ENCODE results near the gene BCOR.

Gene BCOR

GRCh38 chrX:40098264-40099054, 701 bp upstream of the BCOR start:
- no peak for DNase-seq (ENCODE audit: low read depth in 2 of 2)

- DNase-seq (ENCODE audit: low read depth in 2 of 2), result no peak
Observed at GRCh38 chrX:40097141-40097503, 636 bp downstream of the BCOR start.

DNA sequence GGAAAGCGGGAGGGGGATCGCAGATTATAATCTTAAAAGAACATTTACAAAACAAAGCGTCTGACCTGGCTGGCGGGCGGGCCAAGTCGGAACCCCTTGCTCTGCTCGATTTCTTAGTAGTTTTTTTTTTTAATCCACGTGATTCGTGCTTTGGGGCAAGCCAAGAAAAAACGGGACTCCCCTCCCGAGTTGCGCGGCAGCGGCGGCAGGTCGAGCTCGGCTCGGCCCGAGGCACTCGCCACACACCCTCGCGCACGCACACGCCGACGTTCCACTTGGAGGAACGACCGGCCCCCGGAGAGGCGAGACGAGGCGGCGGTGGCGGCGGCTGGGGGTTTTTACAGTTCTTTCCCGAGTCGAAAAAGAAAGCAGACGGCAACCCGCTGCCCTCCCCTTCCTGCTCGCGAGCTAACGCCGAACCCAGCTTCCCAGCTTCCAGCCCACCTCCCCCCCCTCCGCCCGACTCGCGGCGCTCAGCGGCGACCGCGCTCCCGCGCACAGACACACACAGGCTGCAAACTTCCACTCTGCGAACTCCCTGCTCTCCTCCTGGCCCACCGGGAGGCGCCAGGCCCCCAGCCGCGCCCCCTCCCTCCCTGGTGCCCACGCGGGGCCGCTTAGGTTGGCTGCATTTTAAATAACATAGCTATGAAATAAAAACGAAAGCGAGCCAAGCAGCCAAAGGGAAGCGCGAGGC, 1.2 kb downstream of the BCOR start:
- DNase-seq (ENCODE audit: low read depth in 2 of 2), result peak in 1 of 2 donors; percentile 38

DNA sequence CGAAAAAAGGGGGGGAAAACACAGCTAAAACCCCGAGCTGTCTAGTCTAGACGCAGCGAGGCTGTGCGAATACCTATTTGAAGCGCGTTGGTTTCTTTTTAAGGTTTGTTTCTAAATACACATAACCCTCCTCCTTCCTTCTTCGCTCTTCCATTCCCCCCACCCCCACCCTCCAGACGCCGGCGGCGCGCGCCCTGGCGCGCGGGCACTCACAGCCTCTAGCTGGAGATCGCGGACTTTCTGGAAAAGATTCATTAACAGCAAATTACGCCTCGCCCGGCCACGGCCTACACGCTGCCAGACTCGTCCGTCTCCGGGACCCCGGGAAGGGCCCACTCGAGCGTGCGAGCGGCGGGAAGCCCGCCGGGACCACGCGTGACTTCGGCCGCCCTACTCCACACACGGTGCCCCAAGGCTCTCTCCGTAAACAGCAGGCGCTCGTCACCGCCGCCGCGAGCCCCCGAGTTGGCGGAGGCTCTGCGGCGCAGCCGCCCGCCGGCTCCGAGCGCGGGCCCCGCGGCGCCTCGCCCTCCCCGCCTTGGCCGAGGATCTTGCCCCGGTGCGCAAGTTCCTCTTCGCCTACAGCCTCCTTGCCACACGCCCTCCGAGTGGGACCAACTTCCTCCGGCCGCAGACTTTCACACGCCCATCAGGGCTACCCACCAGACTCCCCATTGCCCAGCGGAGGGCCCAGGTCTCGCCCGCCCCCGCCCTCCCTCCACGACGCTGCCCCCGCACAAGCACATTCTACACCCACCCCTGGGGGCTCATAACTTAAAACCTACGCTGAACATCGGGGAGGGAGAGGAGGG, 2.0 kb downstream of the BCOR start:
- no peak for DNase-seq (ENCODE audit: low read depth in 2 of 2)

- DNase-seq (ENCODE audit: low read depth in 2 of 2), result no peak
Observed at GRCh38 chrX:40094900-40095582, 2.7 kb downstream of the BCOR start.

DNA sequence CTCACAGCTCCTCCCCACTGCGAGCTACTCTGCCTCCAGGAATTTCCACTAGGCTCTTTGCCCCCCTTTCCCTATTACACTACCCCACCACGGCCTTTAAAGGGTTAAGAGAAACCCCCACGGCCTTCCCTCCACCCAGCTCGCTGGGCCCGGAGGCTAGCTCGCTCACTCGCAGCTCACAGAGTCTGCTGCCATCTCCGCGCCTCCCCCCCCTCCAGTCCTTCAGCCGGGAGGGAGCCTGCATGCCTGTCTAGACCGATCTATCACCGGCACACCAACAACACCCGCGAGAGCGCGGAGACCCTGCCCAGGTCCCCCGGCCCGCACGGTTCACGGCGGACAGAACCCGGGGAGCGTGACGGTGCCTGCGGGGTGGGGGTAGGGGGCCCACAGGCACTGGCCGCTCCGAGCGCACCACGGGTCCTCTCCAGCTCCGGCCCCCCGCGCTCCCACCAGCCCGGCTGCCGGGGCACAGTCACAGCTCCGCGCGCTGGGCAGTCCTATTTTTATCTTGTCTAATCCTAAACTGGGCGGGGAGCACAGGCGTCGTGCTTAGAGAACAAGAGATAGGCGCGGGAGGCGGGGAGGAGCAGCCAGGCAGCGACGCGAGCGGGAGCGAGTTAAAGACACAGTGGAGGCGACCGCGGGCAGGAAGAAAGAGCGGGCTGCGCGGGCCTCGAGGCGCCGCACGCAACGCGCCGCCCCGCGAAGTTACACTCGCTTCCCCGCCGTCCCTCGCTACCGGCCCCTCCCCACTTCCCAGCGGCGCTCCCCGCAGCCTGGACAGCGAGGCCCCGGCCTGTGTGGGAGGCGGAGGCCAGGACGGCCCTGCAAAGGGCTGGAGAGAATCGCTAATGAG, 3.5 kb downstream of the BCOR start:
- DNase-seq (ENCODE audit: low read depth in 2 of 2), result no peak

DNA sequence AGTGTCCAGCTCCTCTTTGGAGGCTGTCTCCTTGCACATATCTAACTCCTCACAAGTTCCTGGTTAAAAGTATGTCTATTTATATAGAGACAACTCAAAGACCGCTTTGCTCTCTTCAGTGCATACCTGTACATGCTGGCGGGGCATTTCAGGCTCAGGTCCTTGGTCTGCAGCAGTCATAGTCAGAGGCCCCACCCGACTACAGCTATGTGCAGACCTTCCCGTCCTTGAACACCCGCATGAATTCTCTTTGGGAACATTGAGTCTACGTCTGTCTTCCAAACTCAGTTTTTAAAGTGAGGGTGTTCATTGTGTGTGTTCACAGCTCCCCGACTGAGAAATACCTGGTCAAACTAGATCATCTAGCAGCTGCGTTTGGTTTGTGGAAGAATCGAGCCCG, 4.2 kb downstream of the BCOR start:
- DNase-seq (ENCODE audit: low read depth in 2 of 2), result no peak

- DNase-seq (ENCODE audit: low read depth in 2 of 2), result no peak
Observed at GRCh38 chrX:40092808-40093435, 4.8 kb downstream of the BCOR start.

- DNase-seq (ENCODE audit: low read depth in 2 of 2), result no peak
Observed at GRCh38 chrX:40091691-40092421, 5.9 kb downstream of the BCOR start.

GRCh38 chrX:40090961-40091360, 6.8 kb downstream of the BCOR start:
- DNase-seq (ENCODE audit: low read depth in 2 of 2), result no peak

GRCh38 chrX:40090050-40090804, 7.5 kb downstream of the BCOR start:
- no peak for DNase-seq (ENCODE audit: low read depth in 2 of 2)

GRCh38 chrX:40088803-40089540, 8.8 kb downstream of the BCOR start:
- DNase-seq (ENCODE audit: low read depth in 2 of 2), result no peak

- DNase-seq (ENCODE audit: low read depth in 2 of 2), result no peak
Observed at GRCh38 chrX:40088299-40088625, 9.5 kb downstream of the BCOR start.

DNA sequence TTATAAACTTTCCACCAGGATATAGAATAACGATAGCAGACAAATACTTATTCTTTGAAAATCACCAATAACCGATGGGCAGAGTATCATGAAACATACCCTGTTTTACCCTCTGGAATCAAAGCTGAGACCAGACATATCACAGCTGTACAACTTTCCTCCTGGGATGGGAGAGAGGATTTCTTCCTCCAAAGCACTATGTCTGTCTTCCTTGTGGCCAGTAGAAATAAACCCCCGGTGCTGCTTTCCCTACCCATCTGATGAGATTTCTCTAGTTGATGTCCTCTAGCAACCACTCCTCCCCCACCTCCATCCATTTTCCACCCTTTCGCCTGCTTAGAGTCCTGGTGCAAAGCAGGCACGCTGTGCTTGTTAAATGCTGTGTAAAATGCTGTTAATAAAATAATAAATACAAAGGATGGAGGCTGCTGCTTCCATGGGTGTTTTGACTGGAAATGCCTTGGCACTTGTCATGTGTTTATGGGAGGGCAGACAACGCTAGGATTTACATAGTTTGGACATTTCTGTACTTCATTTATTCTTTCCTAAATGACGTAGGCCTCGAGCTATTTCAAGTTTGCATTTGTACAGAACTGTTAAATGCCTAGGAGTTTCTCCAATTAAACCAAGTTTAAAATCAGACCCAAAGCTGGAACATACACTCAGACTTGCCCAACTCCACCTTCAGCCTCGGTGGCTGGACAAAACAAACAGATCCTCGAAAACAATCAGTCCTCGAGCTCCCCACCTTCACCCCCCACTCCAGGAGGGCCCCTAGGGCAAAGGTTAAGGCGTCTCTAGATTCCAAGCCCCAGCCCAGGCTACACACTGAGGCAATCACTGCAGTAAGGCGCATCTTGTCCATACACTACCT, 10.1 kb downstream of the BCOR start:
- no peak for DNase-seq (ENCODE audit: low read depth in 2 of 2)

DNA sequence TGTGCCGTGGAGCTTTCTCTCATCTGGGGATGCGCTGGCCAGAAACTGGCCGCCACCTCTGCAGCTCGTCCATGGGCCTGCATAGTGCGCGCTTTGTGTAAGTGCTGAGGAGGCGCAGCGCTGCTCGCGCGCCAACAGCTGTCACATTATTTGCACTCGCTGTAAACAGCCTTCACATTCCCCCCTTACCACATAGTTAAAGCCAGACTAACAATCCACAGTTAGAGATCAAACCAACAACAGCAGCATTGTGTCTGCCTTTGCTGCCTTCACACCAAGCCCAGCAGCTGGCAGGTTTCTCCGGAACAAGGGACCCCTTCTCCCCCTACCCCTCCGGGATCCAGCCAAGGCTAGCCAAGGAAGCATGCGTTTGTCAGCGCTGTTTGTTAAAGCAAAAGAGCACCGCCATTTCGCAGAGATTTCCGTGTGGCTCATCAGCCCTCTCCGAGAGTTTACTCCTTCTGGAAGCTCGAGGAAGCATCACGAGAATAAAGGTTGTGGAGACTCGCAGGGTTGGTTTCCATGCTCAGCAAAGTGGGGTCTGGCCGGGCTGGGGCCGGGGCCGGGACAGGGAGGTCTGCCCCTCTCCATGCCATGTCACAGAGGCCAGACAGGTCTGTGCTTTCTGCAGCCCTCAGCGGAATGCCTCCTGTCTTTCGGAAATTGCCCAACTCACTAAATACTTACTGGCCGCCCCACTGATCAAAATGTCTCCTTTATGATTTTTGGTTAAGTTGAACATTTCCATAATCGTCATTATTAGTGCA, 11.0 kb downstream of the BCOR start:
- DNase-seq (ENCODE audit: low read depth in 2 of 2), result no peak

- DNase-seq (ENCODE audit: low read depth in 2 of 2), result no peak
Observed at GRCh38 chrX:40085714-40086113, 12.0 kb downstream of the BCOR start.

DNA sequence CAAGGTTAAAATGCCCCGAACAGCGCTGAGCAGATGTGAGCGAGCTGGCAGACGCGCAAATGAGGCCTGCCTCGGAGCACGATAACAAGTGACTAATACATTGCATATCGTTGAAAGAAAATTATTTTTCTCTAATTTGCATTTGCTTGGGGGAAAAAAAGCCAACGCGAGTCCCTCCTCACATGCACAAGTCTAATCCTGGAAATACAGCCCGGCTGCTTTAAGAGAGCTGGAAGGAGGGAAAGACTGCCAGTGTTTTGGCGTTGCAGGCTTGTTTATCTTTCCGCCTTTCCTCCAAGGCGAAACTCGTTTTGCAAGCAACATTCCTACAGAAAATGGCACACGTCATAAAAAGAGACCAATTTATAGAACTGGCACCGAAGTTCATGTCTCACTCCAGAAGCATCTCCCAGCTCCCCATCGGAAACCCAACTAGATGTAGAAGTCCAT, 12.6 kb downstream of the BCOR start:
- DNase-seq (ENCODE audit: low read depth in 2 of 2), result no peak

All from stimulated activated CD4-positive, alpha-beta T cell treated with anti-CD3 and anti-CD28 coated beads, Interleukin-1b, Interleukin-23, amount 100 ng/mL, for 1 hour (primary cell).